ENCODE data around the gene FOXL3. TPM values are rescaled to one million over a fixed set of nuclear protein-coding genes. Genes with fewer than 3 reads are reported as not detected.

Gene FOXL3
- total RNA-seq, 1 experiment from 2014 or later: not detected

DNA sequence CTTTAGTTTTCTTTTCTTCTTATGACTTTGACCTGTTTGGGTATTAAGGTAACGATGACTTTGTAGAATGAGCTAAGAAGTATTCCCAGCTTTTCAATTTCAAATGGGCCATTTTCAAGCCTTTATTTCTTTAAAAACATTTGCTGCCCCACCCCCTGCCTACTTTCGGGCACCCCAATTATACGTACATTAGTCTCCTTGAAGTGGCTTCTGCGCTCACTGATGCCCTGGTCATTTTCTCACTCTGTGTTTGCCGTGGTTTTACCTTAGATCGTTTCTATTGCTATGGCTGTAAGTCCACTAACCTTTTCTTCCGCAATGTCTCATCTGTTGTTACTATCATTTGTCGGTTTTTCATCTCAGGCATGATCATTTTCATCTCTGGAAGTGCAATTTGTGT is 24.9 kb downstream of the FOXL3 start:
- RAD21 ChIA-PET (ENCODE audit: low non-redundant PET in 1 of 2, low total read pairs in 2 of 2, uncharacterized antibody in 2 of 2, unreplicated experiment in 2 of 2): no interaction called here
- TF ChIP-seq RAD21 (IDR thresholded peaks at IDR 0.05; ENCODE audit: low read depth) (no peak), POLR2A (IDR thresholded peaks at IDR 0.05; ENCODE audit: borderline replicate concordance, extremely low read depth, insufficient read depth, insufficient read length) (no peak), CBX3 (IDR thresholded peaks at IDR 0.05; ENCODE audit: low read depth) (no peak), ELF1 (IDR thresholded peaks at IDR 0.05; ENCODE audit: borderline replicate concordance, low read depth) (no peak), JUND (IDR thresholded peaks at IDR 0.05) (no peak), SP1 (IDR thresholded peaks at IDR 0.05; ENCODE audit: low read depth) (no peak)
- no peak overlapping the region for H3K27ac ChIP-seq (ENCODE audit: low read depth, low read length)

DNA sequence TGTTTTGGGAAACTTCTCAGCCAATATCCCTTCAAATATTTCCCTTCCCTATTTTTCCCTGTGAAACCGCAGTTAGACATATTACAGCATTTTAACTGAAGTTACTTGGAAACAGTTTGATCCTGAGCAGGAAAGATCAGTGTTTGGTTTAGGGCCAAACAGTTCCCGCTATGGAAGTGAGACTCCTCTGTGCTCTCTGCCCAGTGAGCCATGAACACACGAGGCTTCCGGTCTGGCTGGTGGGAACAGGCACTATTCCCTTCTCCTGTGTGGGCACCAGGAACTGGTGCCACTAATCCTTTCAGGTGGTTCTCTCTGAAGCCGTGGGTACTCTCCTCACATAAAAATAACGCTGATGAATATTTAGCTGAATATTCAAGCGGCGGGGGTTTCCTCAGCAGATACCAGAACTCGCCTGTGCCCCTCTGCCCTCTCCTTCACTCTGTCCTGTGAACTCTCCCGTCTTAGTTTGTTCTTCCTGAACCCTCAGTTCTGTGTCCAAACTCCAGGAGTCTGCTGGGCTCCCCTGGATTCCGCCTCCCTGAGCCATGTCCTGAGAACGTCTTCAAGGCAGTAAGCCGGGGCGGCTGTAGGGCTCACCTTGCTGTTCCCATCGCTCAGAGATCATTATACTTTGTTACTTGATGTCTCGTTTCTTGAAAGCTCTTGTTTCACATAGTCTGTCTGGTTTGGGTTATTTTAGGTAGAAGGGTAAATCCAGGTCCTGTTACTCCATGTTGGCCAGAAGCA is 25.7 kb downstream of the FOXL3 start:
- Histone ChIP-seq H3K4me3 (replicated peaks in 1 of 2; ENCODE audit: low read depth in 1 of 2, low read length in 2 of 2) (no peak overlapping the region), H4K20me1 (ENCODE audit: insufficient read depth) (no peaks in the 10 kb centered on the region), H3K9me2 (ENCODE audit: insufficient read depth) (no peaks in the 10 kb centered on the region; the same call in 1 of the 2 replicates), H3K4me2 (ENCODE audit: low read length) (no peak overlapping the region), H2AFZ (ENCODE audit: low read depth, low read length, poor library complexity, severe bottlenecking) (no peak overlapping the region), H3K79me2 (ENCODE audit: insufficient read depth, low read length) (no peaks in the 10 kb centered on the region), H3K27ac (ENCODE audit: low read depth, low read length) (no peak overlapping the region), H3K36me3 (ENCODE audit: control insufficient read depth in 1 of 2, insufficient read depth in 2 of 2, low read length in 2 of 2) (no peaks in the 10 kb centered on the region), H3K4me1 (ENCODE audit: control insufficient read depth in 1 of 2, insufficient read depth in 2 of 2, low read length in 2 of 2) (no peaks in the 10 kb centered on the region), H3K27me3 (ENCODE audit: insufficient read depth, low read length) (peaks cover 13% of the 10 kb centered on the region; the same call in 1 of the 2 replicates), H3K9ac (ENCODE audit: low read length) (no peak overlapping the region), H3K9me3 (ENCODE audit: control insufficient read depth in 1 of 2, insufficient read depth in 1 of 2, low read depth in 1 of 2, low read length in 2 of 2) (0 out of 4 replicates have a peak, but pooled peaks cover 0 to 5% of the 10 kb centered on the region in 2 experiments)
- ChIA-PET CTCF (no interaction called here), POLR2A (no interaction called here), RAD21 (ENCODE audit: low non-redundant PET in 1 of 2, low total read pairs in 2 of 2, uncharacterized antibody in 2 of 2, unreplicated experiment in 2 of 2) (no interaction called here)
- intact Hi-C loops (cut with micrococcal nuclease): no loop called here
- ATAC-seq (no peak), DNase-seq (ENCODE audit: low read depth, low spot score) (no peak)
- TF ChIP-seq FOSL1 (IDR thresholded peaks at IDR 0.05; ENCODE audit: low read depth) (no peak), SIN3A (IDR thresholded peaks at IDR 0.05; ENCODE audit: low read depth) (no peak), TCF7L2 (IDR thresholded peaks at IDR 0.05; ENCODE audit: borderline replicate concordance, extremely low read depth, insufficient read depth, insufficient read length) (no peak), SP1 (IDR thresholded peaks at IDR 0.05; ENCODE audit: low read depth) (no peak), RAD21 (IDR thresholded peaks at IDR 0.05; ENCODE audit: low read depth) (no peak), SRF (IDR thresholded peaks at IDR 0.05; ENCODE audit: low read depth) (no peak), ELF1 (IDR thresholded peaks at IDR 0.05; ENCODE audit: borderline replicate concordance, low read depth) (no peak), ZNF274 (IDR thresholded peaks at IDR 0.05; ENCODE audit: low read depth, low read length) (no peak), CEBPB (IDR thresholded peaks at IDR 0.05; ENCODE audit: low read depth) (no peak)
- TF ChIP-seq, protein P1, sequence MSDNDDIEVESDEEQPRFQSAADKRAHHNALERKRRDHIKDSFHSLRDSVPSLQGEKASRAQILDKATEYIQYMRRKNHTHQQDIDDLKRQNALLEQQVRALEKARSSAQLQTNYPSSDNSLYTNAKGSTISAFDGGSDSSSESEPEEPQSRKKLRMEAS (IDR thresholded peaks at IDR 0.05): no peak
- TF ChIP-seq, protein P2, sequence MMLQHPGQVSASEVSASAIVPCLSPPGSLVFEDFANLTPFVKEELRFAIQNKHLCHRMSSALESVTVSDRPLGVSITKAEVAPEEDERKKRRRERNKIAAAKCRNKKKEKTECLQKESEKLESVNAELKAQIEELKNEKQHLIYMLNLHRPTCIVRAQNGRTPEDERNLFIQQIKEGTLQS (IDR thresholded peaks at IDR 0.05): no peak
- TF ChIP-seq, protein P3, sequence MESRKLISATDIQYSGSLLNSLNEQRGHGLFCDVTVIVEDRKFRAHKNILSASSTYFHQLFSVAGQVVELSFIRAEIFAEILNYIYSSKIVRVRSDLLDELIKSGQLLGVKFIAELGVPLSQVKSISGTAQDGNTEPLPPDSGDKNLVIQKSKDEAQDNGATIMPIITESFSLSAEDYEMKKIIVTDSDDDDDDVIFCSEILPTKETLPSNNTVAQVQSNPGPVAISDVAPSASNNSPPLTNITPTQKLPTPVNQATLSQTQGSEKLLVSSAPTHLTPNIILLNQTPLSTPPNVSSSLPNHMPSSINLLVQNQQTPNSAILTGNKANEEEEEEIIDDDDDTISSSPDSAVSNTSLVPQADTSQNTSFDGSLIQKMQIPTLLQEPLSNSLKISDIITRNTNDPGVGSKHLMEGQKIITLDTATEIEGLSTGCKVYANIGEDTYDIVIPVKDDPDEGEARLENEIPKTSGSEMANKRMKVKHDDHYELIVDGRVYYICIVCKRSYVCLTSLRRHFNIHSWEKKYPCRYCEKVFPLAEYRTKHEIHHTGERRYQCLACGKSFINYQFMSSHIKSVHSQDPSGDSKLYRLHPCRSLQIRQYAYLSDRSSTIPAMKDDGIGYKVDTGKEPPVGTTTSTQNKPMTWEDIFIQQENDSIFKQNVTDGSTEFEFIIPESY (IDR thresholded peaks at IDR 0.05; ENCODE audit: extremely low read depth, insufficient replicate concordance, low read length): no peak
- no TSS peak for BruUV-seq (replicated peaks)

More for the DNA sequence above, 24.9 kb downstream of the FOXL3 start:
- 0 out of 4 replicates have a peak, but pooled peaks cover 0 to 5% of the 10 kb centered on the region in 2 experiments for H3K9me3 ChIP-seq (ENCODE audit: control insufficient read depth in 1 of 2, insufficient read depth in 1 of 2, low read depth in 1 of 2, low read length in 2 of 2)
- no peak overlapping the region for H2AFZ ChIP-seq (ENCODE audit: low read depth, low read length, poor library complexity, severe bottlenecking)
- no peaks in the 10 kb centered on the region for H3K4me1 ChIP-seq (ENCODE audit: control insufficient read depth in 1 of 2, insufficient read depth in 2 of 2, low read length in 2 of 2)
- H3K4me3 ChIP-seq (replicated peaks in 1 of 2; ENCODE audit: low read depth in 1 of 2, low read length in 2 of 2): no peak overlapping the region
- ChIA-PET POLR2A (no interaction called here), CTCF (no interaction called here)
- H3K36me3 ChIP-seq (ENCODE audit: control insufficient read depth in 1 of 2, insufficient read depth in 2 of 2, low read length in 2 of 2): no peaks in the 10 kb centered on the region
- H3K79me2 ChIP-seq (ENCODE audit: insufficient read depth, low read length): no peaks in the 10 kb centered on the region
- H3K27me3 ChIP-seq (ENCODE audit: insufficient read depth, low read length): peaks cover 13% of the 10 kb centered on the region; the same call in 1 of the 2 replicates
- intact Hi-C loops (cut with micrococcal nuclease): no loop called here
- H3K9me2 ChIP-seq (ENCODE audit: insufficient read depth): no peaks in the 10 kb centered on the region; the same call in 1 of the 2 replicates
- H3K9ac ChIP-seq (ENCODE audit: low read length): no peak overlapping the region
- no peak overlapping the region for H3K4me2 ChIP-seq (ENCODE audit: low read length)
- ATAC-seq (no peak), DNase-seq (ENCODE audit: low read depth, low spot score) (no peak)
- no peaks in the 10 kb centered on the region for H4K20me1 ChIP-seq (ENCODE audit: insufficient read depth)
- BruUV-seq (replicated peaks): no TSS peak
